ACHN (cell line): ENCODE data around the gene LRCH1.
A peak's percentile ranks its signal among the peaks of the same experiment; 100 is the strongest.

ENCODE experiments used
- DNase-seq: peaks from one replicate; pipeline ENCODE4 v3.0.0-alpha.2; 2015
- in situ Hi-C: cut with HindIII; loops from 2 replicates; pipeline ENCODE4 v1.10.0; 2017; ENCODE audit warnings: low sequenced_read_pairs, low pct_ligation_motif_present, low pct_unique_long_range_greater_than_20kb

LRCH1 gene

GRCh38 chr13:46530084-46530935 lies 22.7 kb upstream of the LRCH1 start:
- no peak for DNase-seq
- in situ Hi-C loops = no loop called here

GRCh38 chr13:46531953-46532352 lies 21.0 kb upstream of the LRCH1 start:
- no peak for DNase-seq
- in situ Hi-C loops = no loop called here

GRCh38 chr13:46535002-46535401 lies 18.0 kb upstream of the LRCH1 start:
- no peak for DNase-seq
- in situ Hi-C loops = no loop called here

- DNase-seq = no peak
- in situ Hi-C loops = no loop called here
Observed at GRCh38 chr13:46535825-46536224, 17.1 kb upstream of the LRCH1 start.

- in situ Hi-C loops = no loop called here
Observed at GRCh38 chr13:46536341-46536740, 16.6 kb upstream of the LRCH1 start.

GRCh38 chr13:46539231-46539630 lies 13.7 kb upstream of the LRCH1 start:
- DNase-seq = no peak
- in situ Hi-C loops = no loop called here

More at GRCh38 chr13:46536341-46536740, 16.6 kb upstream of the LRCH1 start:
- DNase-seq = no peak

GRCh38 chr13:46541210-46541609 lies 11.8 kb upstream of the LRCH1 start:
- in situ Hi-C loops = no loop called here

GRCh38 chr13:46542833-46543232 lies 10.1 kb upstream of the LRCH1 start:
- DNase-seq = no peak
- in situ Hi-C loops = no loop called here

More at GRCh38 chr13:46541210-46541609, 11.8 kb upstream of the LRCH1 start:
- DNase-seq = no peak

- no peak for DNase-seq
- in situ Hi-C loops = no loop called here
Observed at GRCh38 chr13:46543287-46543686, 9.7 kb upstream of the LRCH1 start.

- in situ Hi-C loops = no loop called here
- DNase-seq = no peak
Observed at GRCh38 chr13:46544208-46544607, 8.8 kb upstream of the LRCH1 start.

- no peak for DNase-seq
- in situ Hi-C loops = no loop called here
Observed at GRCh38 chr13:46544811-46545210, 8.2 kb upstream of the LRCH1 start.

GRCh38 chr13:46546084-46546768 lies 6.7 kb upstream of the LRCH1 start:
- DNase-seq = no peak
- in situ Hi-C loops = no loop called here

- no peak for DNase-seq
- in situ Hi-C loops = no loop called here
Observed at GRCh38 chr13:46550822-46551221, 2.1 kb upstream of the LRCH1 start.

GRCh38 chr13:46551410-46552302 lies 1.3 kb upstream of the LRCH1 start:
- DNase-seq = peak; percentile 76

GRCh38 chr13:46552303-46552682 lies 677 bp upstream of the LRCH1 start:
- in situ Hi-C loops = no loop called here
- DNase-seq = peak; percentile 15

More at GRCh38 chr13:46551410-46552302, 1.3 kb upstream of the LRCH1 start:
- in situ Hi-C loops = no loop called here

GRCh38 chr13:46553521-46553885 lies 533 bp downstream of the LRCH1 start:
- in situ Hi-C loops = no loop called here
- no peak for DNase-seq

GRCh38 chr13:46553886-46554858 lies 1.2 kb downstream of the LRCH1 start:
- DNase-seq = peak; percentile 82

GRCh38 chr13:46554951-46555350 lies 2.0 kb downstream of the LRCH1 start:
- in situ Hi-C loops = no loop called here
- DNase-seq = peak; percentile 2

More at GRCh38 chr13:46553886-46554858, 1.2 kb downstream of the LRCH1 start:
- in situ Hi-C loops = no loop called here
